ENCODE data around the gene LAS1L.

- TF ChIP-seq CTCF (IDR thresholded peaks at IDR 0.05): no peak
- TF ChIP-seq EZH2 (IDR thresholded peaks at IDR 0.05): no peak
Observed at GRCh38 chrX:65488495-65488894, 46.1 kb downstream of the LAS1L start.

Measured in neural progenitor cell (in vitro differentiated cells).